ENCODE data around the gene ANAPC16.
"Not testable (repeated sequence)": the region's sequence is repeated elsewhere in the genome, so short reads cannot be mapped to it uniquely, and the experiment has no call there.

The ANAPC16 gene

GRCh38 chr10:72261784-72262404 is 46.1 kb downstream of the ANAPC16 start:
- Histone ChIP-seq H3K27me3 (ENCODE audit: control insufficient read depth, insufficient read depth, low read length, poor library complexity, severe bottlenecking) (no peaks in the 10 kb centered on the region), H3K9me3 (ENCODE audit: control insufficient read depth, low read length) (no peaks in the 10 kb centered on the region), H3K4me3 (ENCODE audit: insufficient read depth, low read depth, low read length) (peak overlapping the region; percentile 28), H3K27ac (ENCODE audit: insufficient read depth, low read depth, low read length, poor library complexity, severe bottlenecking) (peak overlapping the region; percentile 92), H3K36me3 (ENCODE audit: control insufficient read depth, insufficient read depth, low read length) (no peaks in the 10 kb centered on the region), H3K4me1 (ENCODE audit: control insufficient read depth, insufficient read depth, low read length) (peaks cover 49% of the 10 kb centered on the region)
- 95% methylated on average over 7 of the region's 7 CpGs for WGBS, 2 experiments

- no peaks in the 10 kb centered on the region for H3K36me3 ChIP-seq (ENCODE audit: control insufficient read depth, insufficient read depth, low read length)
- WGBS, 2 experiments = 95 to 96% methylated on average over 6 of the region's 6 CpGs
- H3K4me1 ChIP-seq (ENCODE audit: control insufficient read depth, insufficient read depth, low read length) = peaks cover 41% of the 10 kb centered on the region
- H3K27ac ChIP-seq (ENCODE audit: insufficient read depth, low read depth, low read length, poor library complexity, severe bottlenecking) = no peak overlapping the region
- H3K27me3 ChIP-seq (ENCODE audit: control insufficient read depth, insufficient read depth, low read length, poor library complexity, severe bottlenecking) = no peaks in the 10 kb centered on the region
- H3K4me3 ChIP-seq (ENCODE audit: insufficient read depth, low read depth, low read length) = no peak overlapping the region
- H3K9me3 ChIP-seq (ENCODE audit: control insufficient read depth, low read length) = no peaks in the 10 kb centered on the region
Measured at GRCh38 chr10:72263613-72264241, 47.9 kb downstream of the ANAPC16 start.

- Histone ChIP-seq H3K27me3 (ENCODE audit: control insufficient read depth, insufficient read depth, low read length, poor library complexity, severe bottlenecking) (no peaks in the 10 kb centered on the region), H3K27ac (ENCODE audit: insufficient read depth, low read depth, low read length, poor library complexity, severe bottlenecking) (no peak overlapping the region), H3K4me3 (ENCODE audit: insufficient read depth, low read depth, low read length) (no peak overlapping the region), H3K36me3 (ENCODE audit: control insufficient read depth, insufficient read depth, low read length) (no peaks in the 10 kb centered on the region), H3K9me3 (ENCODE audit: control insufficient read depth, low read length) (no peaks in the 10 kb centered on the region), H3K4me1 (ENCODE audit: control insufficient read depth, insufficient read depth, low read length) (peaks cover 33% of the 10 kb centered on the region)
- 78 to 89% methylated on average over 1 of the region's 1 CpG for WGBS, 2 experiments
Measured at GRCh38 chr10:72264536-72264935, 48.7 kb downstream of the ANAPC16 start.

GRCh38 chr10:72265508-72265907 is 49.7 kb downstream of the ANAPC16 start:
- Histone ChIP-seq H3K4me3 (ENCODE audit: insufficient read depth, low read depth, low read length) (no peak overlapping the region), H3K27me3 (ENCODE audit: control insufficient read depth, insufficient read depth, low read length, poor library complexity, severe bottlenecking) (no peaks in the 10 kb centered on the region), H3K9me3 (ENCODE audit: control insufficient read depth, low read length) (no peaks in the 10 kb centered on the region), H3K27ac (ENCODE audit: insufficient read depth, low read depth, low read length, poor library complexity, severe bottlenecking) (no peak overlapping the region), H3K36me3 (ENCODE audit: control insufficient read depth, insufficient read depth, low read length) (no peaks in the 10 kb centered on the region), H3K4me1 (ENCODE audit: control insufficient read depth, insufficient read depth, low read length) (peaks cover 27% of the 10 kb centered on the region)
- WGBS, 2 experiments = 72 to 79% methylated on average over 6 of the region's 6 CpGs

- Histone ChIP-seq H3K27me3 (ENCODE audit: control insufficient read depth, insufficient read depth, low read length, poor library complexity, severe bottlenecking) (no peaks in the 10 kb centered on the region), H3K36me3 (ENCODE audit: control insufficient read depth, insufficient read depth, low read length) (no peaks in the 10 kb centered on the region), H3K4me1 (ENCODE audit: control insufficient read depth, insufficient read depth, low read length) (peaks cover 31% of the 10 kb centered on the region), H3K9me3 (ENCODE audit: control insufficient read depth, low read length) (no peaks in the 10 kb centered on the region), H3K4me3 (ENCODE audit: insufficient read depth, low read depth, low read length) (no peak overlapping the region), H3K27ac (ENCODE audit: insufficient read depth, low read depth, low read length, poor library complexity, severe bottlenecking) (no peak overlapping the region)
- WGBS, 2 experiments = 92 to 94% methylated on average over 11 of the region's 11 CpGs
Measured at GRCh38 chr10:72265990-72266865, 50.4 kb downstream of the ANAPC16 start.

- no peaks in the 10 kb centered on the region for H3K36me3 ChIP-seq (ENCODE audit: control insufficient read depth, insufficient read depth, low read length)
- H3K9me3 ChIP-seq (ENCODE audit: control insufficient read depth, low read length) = no peaks in the 10 kb centered on the region
- no peak overlapping the region for H3K27ac ChIP-seq (ENCODE audit: insufficient read depth, low read depth, low read length, poor library complexity, severe bottlenecking)
- no peak overlapping the region for H3K4me3 ChIP-seq (ENCODE audit: insufficient read depth, low read depth, low read length)
- H3K4me1 ChIP-seq (ENCODE audit: control insufficient read depth, insufficient read depth, low read length) = peaks cover 29% of the 10 kb centered on the region
- 40 to 41% methylated on average over 6 of the region's 6 CpGs for WGBS, 2 experiments
- H3K27me3 ChIP-seq (ENCODE audit: control insufficient read depth, insufficient read depth, low read length, poor library complexity, severe bottlenecking) = no peaks in the 10 kb centered on the region
Measured at GRCh38 chr10:72267381-72267780, 51.6 kb downstream of the ANAPC16 start.

- 68 to 71% methylated on average over 15 of the region's 15 CpGs for WGBS, 2 experiments
- Histone ChIP-seq H3K4me1 (ENCODE audit: control insufficient read depth, insufficient read depth, low read length) (peaks cover 32% of the 10 kb centered on the region), H3K27ac (ENCODE audit: insufficient read depth, low read depth, low read length, poor library complexity, severe bottlenecking) (no peak overlapping the region), H3K4me3 (ENCODE audit: insufficient read depth, low read depth, low read length) (no peak overlapping the region), H3K9me3 (ENCODE audit: control insufficient read depth, low read length) (no peaks in the 10 kb centered on the region), H3K36me3 (ENCODE audit: control insufficient read depth, insufficient read depth, low read length) (no peaks in the 10 kb centered on the region), H3K27me3 (ENCODE audit: control insufficient read depth, insufficient read depth, low read length, poor library complexity, severe bottlenecking) (no peaks in the 10 kb centered on the region)
Measured at GRCh38 chr10:72267819-72268399, 52.1 kb downstream of the ANAPC16 start.

GRCh38 chr10:72268475-72269200 is 52.8 kb downstream of the ANAPC16 start:
- H3K4me1 ChIP-seq (ENCODE audit: control insufficient read depth, insufficient read depth, low read length) = peaks cover 32% of the 10 kb centered on the region
- not testable (repeated sequence) for H3K27ac ChIP-seq (ENCODE audit: insufficient read depth, low read depth, low read length, poor library complexity, severe bottlenecking); H3K27me3 ChIP-seq (ENCODE audit: control insufficient read depth, insufficient read depth, low read length, poor library complexity, severe bottlenecking); H3K4me3 ChIP-seq (ENCODE audit: insufficient read depth, low read depth, low read length); H3K36me3 ChIP-seq (ENCODE audit: control insufficient read depth, insufficient read depth, low read length); H3K9me3 ChIP-seq (ENCODE audit: control insufficient read depth, low read length)
- 93 to 96% methylated on average over 5 of the region's 5 CpGs for WGBS, 2 experiments

- Histone ChIP-seq H3K27me3 (ENCODE audit: control insufficient read depth, insufficient read depth, low read length, poor library complexity, severe bottlenecking) (no peaks in the 10 kb centered on the region), H3K9me3 (ENCODE audit: control insufficient read depth, low read length) (no peaks in the 10 kb centered on the region), H3K4me3 (ENCODE audit: insufficient read depth, low read depth, low read length) (no peak overlapping the region), H3K36me3 (ENCODE audit: control insufficient read depth, insufficient read depth, low read length) (peaks cover 5% of the 10 kb centered on the region), H3K4me1 (ENCODE audit: control insufficient read depth, insufficient read depth, low read length) (peaks cover 25% of the 10 kb centered on the region), H3K27ac (ENCODE audit: insufficient read depth, low read depth, low read length, poor library complexity, severe bottlenecking) (no peak overlapping the region)
- WGBS, 2 experiments = 86 to 89% methylated on average over 5 of the region's 5 CpGs
Measured at GRCh38 chr10:72270607-72271281, 54.9 kb downstream of the ANAPC16 start.

Measured in ectodermal cell (in vitro differentiated cells).